Esophagus squamous epithelium (tissue), 5 donors: ENCODE data around the gene SDK2. TPM values are rescaled to one million over a fixed set of nuclear protein-coding genes. Genes with fewer than 3 reads are reported as not detected.

Source experiments
- DNase-seq: peaks from one replicate; lab custom pipeline; 2025; lab: John Stamatoyannopoulos, UW
- H3K27ac ChIP-seq, 4 donors: fragments of 200-600 bp; sonication (generic); one replicate each; pipeline ENCODE4 v1.5.1; 2016 to 2019; ENCODE audit warnings: mild to moderate bottlenecking in 1 of 4
- H3K27me3 ChIP-seq, 4 donors: fragments of 200-600 bp; sonication (generic); 1 replicate in 3 of 4; 2 replicates in 1 of 4; pipeline versions ENCODE4 v1.5.1 to v1.6.0; 2017 to 2021; ENCODE audit warnings: antibody characterized with exemption in 1 of 4
- H3K36me3 ChIP-seq, 3 donors: fragments of 200-600 bp; sonication (generic); one replicate each; pipeline ENCODE4 v1.5.1; 2016 to 2019
- H3K4me1 ChIP-seq, 3 donors: fragments of 200-600 bp; sonication (generic); one replicate each; pipeline ENCODE4 v1.5.1; 2017 to 2019
- H3K4me3 ChIP-seq, 4 donors: fragments of 200-600 bp; sonication (generic); 1 replicate in 3 of 4; 2 replicates in 1 of 4; pipeline ENCODE4 v1.5.1; 2016 to 2019; ENCODE audit warnings: mild to moderate bottlenecking in 2 of 4, moderate library complexity in 1 of 4
- H3K9me3 ChIP-seq, 3 donors: fragments of 200-600 bp; sonication (generic); one replicate each; pipeline ENCODE4 v1.5.1; 2016 to 2019
- POLR2A ChIP-seq, 4 donors: fragments of 450-650 bp; IDR thresholded peaks; one replicate each; pipeline ENCODE4 v1.6.1; 2017; ENCODE audit warnings: antibody characterized with exemption in 4 of 4, mild to moderate bottlenecking in 4 of 4, moderate library complexity in 3 of 4
- WGBS, 2 donors: methylation state at CpG; one replicate each; pipeline ENCODE4 v1.1.5; 2018; 5-methylcytosine and 5-hydroxymethylcytosine counted together
- intact Hi-C: fragments of 100-400 bp; cut with DNase I; formaldehyde crosslinking; loops from one replicate; pipeline ENCODE4 v1.15.0; 2022
- total RNA-seq, 4 donors: library from RNA; depleted of rRNA; stranded (reverse); fragments of >200 nt; gene quantifications; one replicate each; pipeline ENCODE4 v1.1.0, GENCODE V29; 2016
- TF ChIP-seq, protein P1 (sequence below), 6 experiments: fragments of 450-650 bp in 4 of 6; fragments of 200-600 bp in 2 of 6; sonication (generic) in 2 of 6; IDR thresholded peaks; one replicate each; pipeline ENCODE4 v1.5.1; 2016 to 2019; ENCODE audit warnings: antibody characterized with exemption in 6 of 6, mild to moderate bottlenecking in 4 of 6, moderate library complexity in 4 of 6
- donor health status: DM: yes; HTN: yes; CAD: no.

SDK2 gene
- total RNA-seq, 4 donors from 2014 or later = 1.7 to 5.5 (median 2.4) TPM

DNA sequence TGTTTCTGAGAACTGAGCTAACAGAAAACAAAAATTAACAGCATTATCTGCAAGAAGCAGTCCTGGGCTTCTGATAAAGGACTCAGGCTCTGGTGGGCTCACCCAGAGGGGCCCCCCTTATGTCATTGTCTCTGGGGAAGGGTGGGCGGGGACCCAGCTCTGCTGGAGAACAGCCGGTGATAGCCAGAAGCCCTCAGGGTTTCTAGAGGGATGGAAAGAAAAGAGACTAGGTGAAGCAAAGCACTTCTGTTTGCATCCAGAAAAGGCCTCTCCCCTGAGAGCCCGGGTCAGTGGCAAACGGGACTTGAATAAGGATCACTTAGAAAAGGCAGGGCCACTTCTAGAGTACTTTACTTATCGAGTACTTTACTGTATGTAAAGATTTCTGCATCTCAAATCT lies 325.4 kb downstream of the SDK2 start:
- DNase-seq = no peak
- Histone ChIP-seq H3K27ac (no peak overlapping the region), H3K36me3 (no peaks in the 10 kb centered on the region), H3K4me3 (no peak overlapping the region), H3K9me3 (no peaks in the 10 kb centered on the region), H3K4me1 (peaks cover 9 to 79% (median 24%) of the 10 kb centered on the region in 3 donors), H3K27me3 (peaks cover 0 to 2% (median 0%) of the 10 kb centered on the region in 4 donors)
- TF ChIP-seq, protein P1, sequence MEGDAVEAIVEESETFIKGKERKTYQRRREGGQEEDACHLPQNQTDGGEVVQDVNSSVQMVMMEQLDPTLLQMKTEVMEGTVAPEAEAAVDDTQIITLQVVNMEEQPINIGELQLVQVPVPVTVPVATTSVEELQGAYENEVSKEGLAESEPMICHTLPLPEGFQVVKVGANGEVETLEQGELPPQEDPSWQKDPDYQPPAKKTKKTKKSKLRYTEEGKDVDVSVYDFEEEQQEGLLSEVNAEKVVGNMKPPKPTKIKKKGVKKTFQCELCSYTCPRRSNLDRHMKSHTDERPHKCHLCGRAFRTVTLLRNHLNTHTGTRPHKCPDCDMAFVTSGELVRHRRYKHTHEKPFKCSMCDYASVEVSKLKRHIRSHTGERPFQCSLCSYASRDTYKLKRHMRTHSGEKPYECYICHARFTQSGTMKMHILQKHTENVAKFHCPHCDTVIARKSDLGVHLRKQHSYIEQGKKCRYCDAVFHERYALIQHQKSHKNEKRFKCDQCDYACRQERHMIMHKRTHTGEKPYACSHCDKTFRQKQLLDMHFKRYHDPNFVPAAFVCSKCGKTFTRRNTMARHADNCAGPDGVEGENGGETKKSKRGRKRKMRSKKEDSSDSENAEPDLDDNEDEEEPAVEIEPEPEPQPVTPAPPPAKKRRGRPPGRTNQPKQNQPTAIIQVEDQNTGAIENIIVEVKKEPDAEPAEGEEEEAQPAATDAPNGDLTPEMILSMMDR (IDR thresholded peaks at IDR 0.05) = no peak
- no peak for TF ChIP-seq POLR2A (IDR thresholded peaks at IDR 0.05)
- 27 to 40% methylated on average over 5 of the region's 5 CpGs for WGBS, 2 donors
- intact Hi-C loops = no loop called here

- 82 to 87% methylated on average over 7 to 8 of the region's 8 CpGs for WGBS, 2 donors
- TF ChIP-seq, protein P1 (IDR thresholded peaks at IDR 0.05) = no peak
- Histone ChIP-seq H3K4me3 (no peak overlapping the region), H3K36me3 (no peaks in the 10 kb centered on the region), H3K27me3 (no peaks in the 10 kb centered on the region), H3K9me3 (no peaks in the 10 kb centered on the region), H3K27ac (no peak overlapping the region), H3K4me1 (peaks cover 9 to 74% (median 20%) of the 10 kb centered on the region in 3 donors)
- intact Hi-C loops = no loop called here
- no peak for DNase-seq
Measured at GRCh38 chr17:73318427-73318813, 325.8 kb downstream of the SDK2 start.

DNA sequence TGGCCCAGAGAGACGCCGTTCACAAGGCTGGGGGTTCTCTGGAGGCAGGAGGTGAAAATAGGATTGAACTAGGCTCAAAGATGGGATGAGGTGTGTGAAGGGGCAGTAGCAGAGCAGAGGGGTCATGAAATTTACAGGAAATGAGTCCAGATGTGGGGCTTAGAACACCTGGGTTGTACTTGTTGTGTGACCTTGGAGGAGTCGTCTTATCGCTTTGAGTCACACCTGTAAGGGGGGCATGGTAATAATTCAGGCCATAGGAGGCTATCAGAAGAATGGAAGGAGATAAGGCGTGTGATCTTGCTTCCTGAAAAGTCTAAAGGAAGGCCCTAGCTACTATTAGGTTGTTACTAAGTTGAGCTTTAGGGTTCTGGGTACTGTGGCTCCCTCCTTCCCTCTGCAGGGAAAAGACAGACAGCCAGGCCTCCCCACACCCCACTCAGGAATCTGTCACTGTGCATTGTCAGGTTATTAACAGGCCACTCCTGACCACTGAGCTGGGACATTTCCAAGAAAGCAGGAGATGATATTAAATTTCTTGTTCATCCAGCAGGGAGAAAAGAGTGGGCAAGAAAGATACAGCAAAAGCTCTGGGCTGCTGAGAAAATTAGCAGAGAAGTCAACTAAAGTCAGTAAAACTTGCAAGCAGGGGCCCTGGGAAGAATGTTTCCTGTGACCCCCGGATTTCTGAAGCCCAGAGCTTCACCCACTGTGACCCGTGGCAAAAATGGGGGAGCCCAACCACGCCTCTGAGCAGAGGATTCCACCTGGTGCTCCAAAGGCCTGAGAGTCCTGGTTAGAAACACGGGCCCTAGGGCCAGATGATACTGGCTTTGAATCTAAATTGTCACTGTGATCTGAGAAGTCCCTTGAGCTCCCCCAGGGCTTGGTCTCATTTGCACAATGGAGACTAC lies 326.5 kb downstream of the SDK2 start:
- Histone ChIP-seq H3K4me3 (no peak overlapping the region), H3K4me1 (peaks cover 9 to 77% (median 22%) of the 10 kb centered on the region in 3 donors), H3K9me3 (no peaks in the 10 kb centered on the region), H3K27me3 (no peaks in the 10 kb centered on the region), H3K27ac (peak overlapping the region in 3 of 4 donors; percentile 28 to 50 (median 43)), H3K36me3 (no peaks in the 10 kb centered on the region)
- WGBS, 2 donors = 72 to 86% methylated on average over 9 of the region's 9 CpGs
- DNase-seq = no peak
- TF ChIP-seq, protein P1 (IDR thresholded peaks at IDR 0.05) = no peak
- TF ChIP-seq POLR2A (IDR thresholded peaks at IDR 0.05) = no peak
- intact Hi-C loops = no loop called here

GRCh38 chr17:73316919-73317505 lies 327.2 kb downstream of the SDK2 start:
- Histone ChIP-seq H3K27ac (peak overlapping the region; percentile 28 to 50 (median 43)), H3K36me3 (no peaks in the 10 kb centered on the region), H3K27me3 (no peaks in the 10 kb centered on the region), H3K9me3 (no peaks in the 10 kb centered on the region), H3K4me1 (peaks cover 9 to 77% (median 27%) of the 10 kb centered on the region in 3 donors), H3K4me3 (no peak overlapping the region)
- DNase-seq = no peak
- intact Hi-C loops = no loop called here
- TF ChIP-seq, protein P1 (IDR thresholded peaks at IDR 0.05) = no peak
- no peak for TF ChIP-seq POLR2A (IDR thresholded peaks at IDR 0.05)
- WGBS, 2 donors = 23 to 47% methylated on average over 2 to 3 of the region's 8 CpGs

DNA sequence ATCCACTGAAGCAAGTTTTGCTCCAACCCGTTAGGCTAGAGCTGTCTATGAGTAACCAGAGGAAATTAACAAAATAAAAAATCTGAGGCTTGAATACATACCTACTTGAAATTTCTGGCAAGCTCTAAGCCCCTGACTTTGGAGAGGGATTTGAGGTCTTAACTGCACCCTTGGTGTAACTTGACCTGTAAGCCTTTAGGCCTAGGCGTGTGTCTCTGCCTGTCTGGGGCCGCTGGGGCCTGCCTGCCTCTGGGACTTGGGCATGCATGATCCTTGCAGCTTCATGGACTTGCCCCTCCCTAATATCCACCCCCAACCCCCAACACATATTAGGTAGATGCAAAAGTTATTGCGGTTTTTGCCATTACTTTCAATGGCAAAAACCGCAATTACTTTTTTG lies 328.8 kb downstream of the SDK2 start:
- TF ChIP-seq, protein P1 (IDR thresholded peaks at IDR 0.05) = no peak
- no peak for TF ChIP-seq POLR2A (IDR thresholded peaks at IDR 0.05)
- WGBS, 2 donors = 26 to 46% methylated on average over 3 to 4 of the region's 5 CpGs
- intact Hi-C loops = no loop called here
- no peak overlapping the region for H3K4me3 ChIP-seq
- H3K27me3 ChIP-seq = no peaks in the 10 kb centered on the region
- no peaks in the 10 kb centered on the region for H3K36me3 ChIP-seq
- DNase-seq = no peak
- H3K4me1 ChIP-seq = peaks cover 9 to 66% (median 27%) of the 10 kb centered on the region in 3 donors
- H3K27ac ChIP-seq = peak overlapping the region; percentile 62 to 84 (median 77)
- H3K9me3 ChIP-seq = no peaks in the 10 kb centered on the region
